ENCODE measurements around the gene EXOC6.

EXOC6 gene, protein sequence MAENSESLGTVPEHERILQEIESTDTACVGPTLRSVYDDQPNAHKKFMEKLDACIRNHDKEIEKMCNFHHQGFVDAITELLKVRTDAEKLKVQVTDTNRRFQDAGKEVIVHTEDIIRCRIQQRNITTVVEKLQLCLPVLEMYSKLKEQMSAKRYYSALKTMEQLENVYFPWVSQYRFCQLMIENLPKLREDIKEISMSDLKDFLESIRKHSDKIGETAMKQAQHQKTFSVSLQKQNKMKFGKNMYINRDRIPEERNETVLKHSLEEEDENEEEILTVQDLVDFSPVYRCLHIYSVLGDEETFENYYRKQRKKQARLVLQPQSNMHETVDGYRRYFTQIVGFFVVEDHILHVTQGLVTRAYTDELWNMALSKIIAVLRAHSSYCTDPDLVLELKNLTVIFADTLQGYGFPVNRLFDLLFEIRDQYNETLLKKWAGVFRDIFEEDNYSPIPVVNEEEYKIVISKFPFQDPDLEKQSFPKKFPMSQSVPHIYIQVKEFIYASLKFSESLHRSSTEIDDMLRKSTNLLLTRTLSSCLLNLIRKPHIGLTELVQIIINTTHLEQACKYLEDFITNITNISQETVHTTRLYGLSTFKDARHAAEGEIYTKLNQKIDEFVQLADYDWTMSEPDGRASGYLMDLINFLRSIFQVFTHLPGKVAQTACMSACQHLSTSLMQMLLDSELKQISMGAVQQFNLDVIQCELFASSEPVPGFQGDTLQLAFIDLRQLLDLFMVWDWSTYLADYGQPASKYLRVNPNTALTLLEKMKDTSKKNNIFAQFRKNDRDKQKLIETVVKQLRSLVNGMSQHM

DNA sequence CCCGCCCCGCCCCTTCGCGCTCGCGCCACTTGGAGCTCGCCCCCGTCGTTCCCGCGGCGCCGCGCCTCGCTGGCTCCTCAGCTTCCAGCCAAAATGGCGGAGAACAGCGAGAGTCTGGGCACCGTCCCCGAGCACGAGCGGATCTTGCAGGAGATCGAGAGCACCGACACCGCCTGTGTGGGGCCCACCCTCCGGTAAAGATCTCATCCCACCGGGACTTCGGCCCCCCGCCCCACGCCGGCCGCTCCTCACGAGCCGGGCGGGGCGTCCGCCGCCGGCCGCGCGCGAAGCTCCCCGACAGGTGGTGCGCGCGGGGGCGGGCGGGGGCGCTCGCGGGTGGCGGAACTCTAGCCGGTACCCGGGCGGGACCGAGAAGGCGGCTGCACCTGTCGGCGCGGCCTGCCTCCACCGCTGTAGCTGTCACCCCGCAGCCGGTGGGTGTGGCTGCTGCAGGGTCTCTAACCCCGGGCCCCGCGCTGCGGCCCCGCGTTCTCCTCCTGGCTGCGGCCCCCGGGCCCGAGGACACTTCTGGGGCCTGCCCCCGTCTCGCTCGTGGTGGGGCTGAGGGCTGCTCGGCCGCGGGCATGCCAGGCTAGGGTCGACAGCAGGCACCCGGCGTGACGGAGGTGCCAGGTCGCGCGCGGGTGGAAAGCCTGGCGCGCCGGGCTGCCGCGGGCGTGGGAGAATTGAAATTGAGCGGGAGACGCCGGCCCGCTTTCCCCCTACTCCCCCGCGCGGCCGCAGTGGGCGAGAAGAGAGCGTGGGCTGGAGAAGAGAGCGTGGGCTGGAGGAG is at the start of gene EXOC6:
EXOC6 (plus strand) TSS at position 80 of the 793 bp plus-strand sequence; CDS start at position 94, 14 bp downstream.
- DNase-seq, result peak; percentile 72

DNA sequence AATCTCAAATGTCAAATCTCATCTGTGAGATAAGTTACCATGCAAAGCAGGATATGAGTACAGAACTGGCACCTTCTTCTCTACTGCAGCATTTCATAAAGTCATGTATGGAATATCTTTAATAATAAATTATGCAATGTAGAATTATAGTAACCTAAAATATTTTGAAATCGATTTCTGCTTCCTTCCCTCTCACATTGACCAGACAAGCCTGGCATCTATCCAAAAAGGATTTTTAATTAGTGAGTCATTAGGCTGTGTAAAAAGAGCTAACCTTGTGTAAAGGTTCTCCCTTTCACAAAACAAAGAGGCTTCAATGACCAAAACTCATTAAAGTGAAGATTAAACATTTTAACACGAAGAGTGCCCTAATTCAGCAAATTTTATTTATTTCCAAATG is 48.8 kb upstream of the EXOC6 start:
- no peak for DNase-seq

DNA sequence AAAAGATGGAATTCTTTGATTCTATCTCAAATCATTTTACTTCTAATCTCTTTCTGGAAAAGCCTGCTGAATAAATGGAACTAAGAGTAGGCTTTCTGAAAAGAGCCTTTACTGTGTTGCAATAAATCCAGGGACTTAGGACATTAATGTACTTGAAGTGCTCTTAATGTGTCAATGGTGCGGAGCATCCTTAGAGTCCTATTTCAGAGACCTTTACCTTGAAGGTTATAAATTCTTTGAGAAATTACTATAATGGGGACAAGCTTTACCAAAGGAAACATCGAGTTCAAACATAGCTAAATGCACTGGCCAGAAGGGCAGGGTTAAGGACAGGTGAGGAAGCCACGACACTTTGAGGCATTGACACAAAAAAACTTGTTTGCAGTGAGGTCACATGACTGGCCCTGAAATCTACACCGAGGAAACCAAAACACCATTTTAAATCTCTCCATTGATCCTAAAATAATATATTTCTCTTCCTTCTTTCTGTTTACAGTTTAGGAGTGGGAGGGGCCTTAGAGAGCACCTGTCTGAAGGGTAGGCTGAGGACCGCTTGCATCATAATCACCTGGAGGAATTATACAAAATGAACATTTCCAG is 48.1 kb upstream of the EXOC6 start:
- DNase-seq, result no peak

DNA sequence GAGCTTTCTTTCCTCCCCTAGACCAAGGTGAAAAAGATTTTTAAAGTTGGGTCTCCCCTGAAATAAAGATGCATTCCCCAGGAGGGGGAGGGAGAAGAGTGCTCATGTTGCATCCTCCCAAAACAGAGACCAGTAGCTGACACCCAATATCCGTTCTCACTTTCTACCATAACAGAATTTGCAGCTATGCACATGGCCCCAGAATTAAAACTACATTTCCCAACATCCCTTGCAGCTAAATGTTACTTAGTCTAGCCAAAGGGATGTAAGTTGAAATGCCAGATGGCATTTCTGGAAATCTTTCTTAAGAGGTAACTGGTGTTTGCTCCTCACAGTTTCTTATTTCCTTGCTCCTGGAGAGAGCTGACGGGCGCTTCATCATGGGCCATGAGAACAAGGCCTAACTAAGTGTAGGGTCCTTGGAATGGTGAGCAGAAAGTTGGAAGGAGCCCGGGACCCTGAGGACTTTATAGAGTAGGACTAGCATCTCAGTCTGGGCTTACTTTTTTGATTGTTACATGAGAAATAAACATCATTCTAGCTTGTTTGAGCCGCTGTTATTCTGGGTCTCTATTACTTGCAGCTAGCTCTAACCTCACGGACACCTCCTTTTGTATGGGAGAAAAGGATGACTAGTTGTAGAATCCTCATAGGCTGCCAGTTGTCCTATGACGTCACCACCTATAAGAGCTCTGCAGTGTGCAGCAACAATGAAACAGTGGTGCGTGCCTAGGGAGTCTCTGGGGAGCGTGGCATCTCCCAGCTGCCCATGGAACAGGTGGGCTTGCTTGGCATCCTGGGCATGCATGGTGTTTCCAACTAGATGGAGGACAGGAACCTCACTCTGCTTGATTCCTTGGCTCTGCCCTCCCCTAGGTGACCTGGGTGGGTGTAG is 46.1 kb upstream of the EXOC6 start:
- DNase-seq, result peak; percentile 83

DNA sequence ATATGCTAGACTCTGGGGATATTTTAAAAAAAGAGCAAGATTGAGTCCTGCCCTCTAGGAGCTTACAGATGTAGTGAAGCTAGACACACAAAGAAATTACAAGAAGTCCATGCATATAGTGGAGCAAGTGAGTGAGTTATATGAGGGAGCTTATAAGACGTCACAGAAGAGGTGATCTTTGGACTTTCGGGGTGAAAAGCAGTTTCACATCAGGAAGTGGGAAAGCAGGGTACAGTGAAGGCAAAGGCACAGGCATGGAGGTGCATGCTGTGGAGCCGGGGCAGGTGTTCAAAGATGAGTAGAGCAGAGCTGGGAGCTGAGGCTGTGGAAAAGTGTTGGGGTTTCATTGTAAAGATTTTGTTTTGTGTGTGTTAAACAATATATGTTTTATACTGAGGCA is 38.5 kb upstream of the EXOC6 start:
- no peak for DNase-seq

DNA sequence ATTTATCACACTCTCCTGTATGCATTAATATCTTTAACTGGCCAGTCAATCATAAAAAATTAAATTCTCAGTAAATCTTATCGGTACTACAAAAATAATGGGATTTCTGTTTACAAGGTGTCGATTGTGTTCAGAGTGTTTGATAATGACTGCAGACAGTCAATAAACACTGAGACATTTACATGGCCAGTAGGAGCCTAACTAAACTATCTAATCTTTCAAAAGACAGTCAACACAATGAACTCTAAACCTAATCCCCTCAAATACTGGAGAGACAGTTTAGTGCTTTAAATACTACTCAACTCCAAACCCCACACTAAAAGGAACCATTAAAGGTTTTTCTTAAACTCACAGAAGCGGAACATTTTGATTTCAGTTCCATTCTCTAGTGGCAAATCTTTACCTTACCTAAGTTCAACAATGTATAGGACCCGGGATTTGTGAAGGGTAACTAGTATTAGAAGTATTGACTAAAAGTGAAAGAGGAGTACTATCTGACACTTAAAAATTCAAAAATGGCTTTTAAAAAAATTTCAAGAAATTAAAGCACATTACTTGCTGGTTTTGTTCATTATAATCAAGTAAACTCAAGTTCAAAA is 37.3 kb upstream of the EXOC6 start:
- DNase-seq, result no peak

DNA sequence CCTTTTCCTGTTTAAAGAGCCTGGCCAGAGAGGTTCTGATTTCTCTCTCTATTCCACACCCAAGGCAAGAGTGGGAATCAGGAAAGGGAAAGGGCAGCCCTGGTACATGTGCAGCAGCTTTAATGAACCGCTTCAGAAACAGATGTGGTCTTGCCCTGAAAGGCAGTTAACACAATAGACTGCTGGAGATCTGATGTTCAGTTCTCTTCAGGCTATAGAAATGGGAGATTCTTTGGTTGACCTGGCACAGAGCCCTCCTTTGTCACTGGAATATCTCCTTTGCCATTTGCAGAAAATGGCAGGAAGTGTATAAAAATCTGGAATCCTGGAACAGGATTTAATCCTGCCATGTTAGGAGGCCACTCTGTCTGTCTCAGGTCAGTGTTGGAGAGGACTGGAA is 36.3 kb upstream of the EXOC6 start:
- no peak for DNase-seq

DNA sequence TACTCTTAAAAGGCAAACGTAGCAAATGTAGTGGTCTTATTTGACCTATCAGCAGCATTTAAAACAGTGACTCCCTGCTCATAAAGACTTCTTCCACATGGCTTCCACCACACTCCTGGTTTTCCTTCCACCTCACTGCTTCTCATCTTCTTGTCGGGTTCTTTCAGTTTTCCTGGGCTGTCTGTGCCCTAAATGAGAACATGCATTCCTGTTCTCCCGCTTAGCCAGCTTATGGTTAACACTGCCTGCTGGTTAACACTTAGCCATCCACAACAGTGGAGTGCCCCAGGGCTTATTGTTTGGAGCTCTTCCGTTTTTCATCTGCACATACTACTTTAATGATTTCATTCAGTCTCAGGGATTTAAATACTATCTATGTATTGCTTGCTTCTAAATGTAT is 34.3 kb upstream of the EXOC6 start:
- no peak for DNase-seq

DNA sequence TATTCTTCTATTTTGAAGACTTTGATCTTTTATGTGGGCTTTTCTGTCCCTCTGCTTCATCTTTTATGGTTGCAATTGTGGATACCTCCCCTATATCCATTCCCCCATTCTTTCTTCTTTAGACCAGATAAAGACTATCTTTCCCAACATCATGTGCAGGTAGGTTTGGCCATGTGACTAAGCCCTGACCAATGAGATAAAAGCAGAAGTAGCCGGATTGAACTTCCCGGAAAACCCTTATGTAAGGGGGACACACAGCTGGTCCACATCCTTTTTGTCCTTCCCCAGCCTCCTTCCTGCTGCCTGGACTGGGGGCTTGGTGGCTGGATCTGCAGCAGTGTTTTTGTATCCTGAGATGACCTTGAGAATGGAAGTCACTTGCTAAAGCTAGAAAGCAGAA is 33.5 kb upstream of the EXOC6 start:
- no peak for DNase-seq

DNA sequence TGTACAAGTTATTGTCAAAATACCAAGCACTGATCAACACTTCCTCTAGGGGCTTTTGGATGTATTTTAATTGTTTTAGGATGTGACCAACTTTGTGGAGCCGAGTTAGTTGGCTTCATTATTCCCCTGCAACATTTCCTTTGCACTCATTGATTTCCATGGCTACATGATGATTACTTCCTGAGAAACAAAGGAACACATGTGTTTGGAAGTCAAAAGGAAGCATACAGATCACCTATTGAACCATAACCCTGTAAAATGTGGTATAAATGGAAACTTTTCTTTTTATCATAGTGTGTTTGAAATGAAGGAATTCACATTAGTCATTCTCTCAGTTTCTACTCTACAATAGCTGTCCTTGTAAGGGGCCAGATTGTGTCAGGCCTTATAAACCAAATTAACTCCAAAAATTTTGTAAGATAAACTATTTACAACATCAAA is 32.2 kb upstream of the EXOC6 start:
- DNase-seq, result no peak

DNA sequence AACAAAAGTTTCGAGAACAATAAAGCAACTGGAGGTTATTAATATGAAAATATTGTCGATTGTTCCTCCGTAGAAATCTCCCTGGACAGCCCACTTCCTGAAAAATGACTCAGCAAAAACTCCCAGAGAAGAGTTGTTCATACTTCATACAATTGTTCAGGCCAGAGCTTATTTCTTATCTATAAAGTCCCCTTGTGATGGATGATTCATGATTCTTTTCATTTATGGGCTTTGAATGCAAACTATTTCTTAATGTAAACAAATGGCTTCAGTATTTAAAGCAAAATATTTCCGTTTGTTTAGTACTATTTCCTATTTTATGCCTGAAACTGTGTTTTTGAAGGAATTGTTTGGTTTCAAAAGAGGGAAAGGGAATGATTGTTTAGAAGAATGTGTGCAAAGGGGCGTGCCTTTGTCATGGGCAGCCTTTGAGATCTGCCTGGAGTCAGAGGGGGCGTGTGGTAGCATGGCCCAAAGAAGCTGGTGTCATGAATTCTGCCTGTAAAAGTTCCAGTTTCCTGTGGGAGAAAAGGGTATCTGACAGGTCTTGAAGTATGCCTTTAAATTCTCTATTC is 26.2 kb upstream of the EXOC6 start:
- no peak for DNase-seq

DNA sequence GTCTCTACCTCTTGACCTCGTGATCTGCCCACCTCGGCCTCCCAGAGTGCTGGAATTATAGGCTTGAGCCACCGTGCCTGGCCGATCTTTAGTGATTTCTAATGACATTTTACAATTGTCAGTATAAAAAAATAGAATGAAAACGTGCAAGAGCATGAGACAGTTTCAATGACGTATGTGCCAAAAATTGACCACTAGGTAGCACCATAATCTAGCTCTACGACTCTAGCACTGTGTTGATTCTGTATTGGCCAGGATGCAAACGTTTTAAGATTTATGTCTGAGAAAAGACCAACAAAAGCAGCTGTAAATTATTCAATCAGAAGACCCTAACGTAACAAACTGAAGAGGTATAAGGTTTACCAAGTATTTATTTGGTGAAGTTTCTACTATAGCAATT is 25.4 kb upstream of the EXOC6 start:
- no peak for DNase-seq

DNA sequence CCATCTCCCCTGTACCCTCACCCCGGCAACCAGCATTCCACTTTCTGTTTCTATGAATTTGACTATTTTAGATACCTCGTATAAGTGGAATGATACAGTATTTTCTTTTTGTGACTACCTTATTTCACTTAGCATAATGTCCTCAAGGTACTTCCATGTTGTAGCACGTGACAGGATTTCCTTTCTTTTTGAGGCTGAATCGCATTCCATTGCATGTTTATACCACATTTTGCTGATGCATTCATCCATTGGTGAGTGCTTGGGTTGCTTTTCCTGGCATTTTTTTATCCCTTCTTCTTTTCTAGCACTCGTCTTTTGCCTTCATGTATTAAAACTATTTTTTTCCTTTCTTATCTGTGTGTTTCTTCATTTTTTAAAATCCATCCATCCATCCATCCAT is 22.3 kb upstream of the EXOC6 start:
- DNase-seq, result no peak

DNA sequence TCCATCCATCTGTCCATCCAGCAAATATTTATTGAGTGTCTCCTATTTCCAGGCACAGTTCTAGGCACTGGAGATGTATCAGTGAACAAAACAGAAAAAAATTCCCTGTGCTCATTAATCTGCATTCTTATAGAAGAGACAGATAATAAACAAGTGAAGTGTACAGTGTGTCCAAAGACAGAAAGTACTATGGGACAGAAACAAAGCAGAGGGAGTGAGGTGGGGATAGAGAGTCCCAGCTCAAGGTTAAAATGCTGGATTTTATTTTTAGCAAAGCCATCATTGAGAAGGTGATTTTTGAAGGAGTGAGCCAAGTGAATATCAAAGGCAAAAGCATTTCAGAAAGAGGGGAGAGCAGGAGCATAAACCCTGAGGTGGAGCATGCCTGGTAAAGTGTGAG is 21.8 kb upstream of the EXOC6 start:
- no peak for DNase-seq

DNA sequence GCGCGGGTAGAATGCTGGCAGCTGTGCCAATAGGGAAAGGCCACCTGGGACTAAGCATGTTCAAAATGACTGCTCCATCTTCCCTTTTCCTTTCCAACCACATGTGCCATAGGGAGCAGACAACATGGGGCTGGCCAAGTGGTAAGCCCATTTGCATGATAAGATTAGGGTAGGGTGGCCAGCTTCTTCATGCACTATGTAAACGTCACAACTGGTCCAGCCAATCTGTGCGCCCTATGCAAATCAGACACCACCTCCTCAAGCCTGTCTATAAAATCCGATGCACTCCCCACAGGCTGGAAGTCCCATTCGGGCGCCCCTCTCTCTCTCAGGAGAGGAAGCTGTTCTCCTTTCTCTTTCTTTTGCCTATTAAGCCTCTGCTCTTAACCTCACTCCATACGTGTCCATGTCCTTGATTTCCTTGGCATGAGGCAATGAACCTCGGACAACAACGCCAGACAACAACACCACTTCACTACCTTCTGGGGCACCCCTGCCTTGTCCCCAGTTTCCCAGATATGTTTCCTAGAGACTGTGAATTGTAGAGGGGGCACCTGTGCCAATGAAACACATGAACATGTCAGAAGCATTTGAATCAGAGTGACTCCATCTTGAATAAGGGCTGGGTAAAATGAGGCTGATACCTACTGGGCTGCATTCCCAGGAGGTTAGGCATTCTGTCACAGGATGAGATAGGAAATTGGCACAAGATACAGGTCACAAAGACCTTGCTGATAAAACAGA is 19.1 kb upstream of the EXOC6 start:
- DNase-seq, result no peak

DNA sequence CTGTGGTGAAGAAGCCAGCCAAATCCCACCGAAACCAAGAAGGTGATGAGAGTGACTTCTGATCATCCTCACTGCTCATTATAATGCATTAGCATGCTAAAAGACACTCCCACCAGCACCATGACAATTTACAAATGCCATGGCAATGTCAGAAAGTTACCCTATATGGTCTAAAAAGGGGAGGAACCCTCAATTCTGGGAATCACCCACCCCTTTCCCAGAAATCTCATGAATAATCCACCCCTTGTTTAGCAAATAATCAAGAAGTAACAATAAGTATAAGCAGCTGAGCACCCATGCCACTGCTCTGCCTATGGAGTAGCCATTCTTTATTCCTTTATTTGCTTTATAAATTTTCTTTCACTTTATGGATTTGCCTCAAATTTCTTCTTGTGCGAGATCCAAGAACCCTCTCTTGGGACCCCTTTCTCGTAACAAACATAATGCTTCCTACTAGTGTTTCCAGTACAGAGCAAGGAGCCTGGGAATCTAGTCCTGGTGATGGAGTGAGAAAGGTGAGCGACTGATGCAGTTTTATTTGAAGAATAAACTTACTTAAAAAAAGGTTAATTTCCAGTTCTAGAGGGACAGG is 18.4 kb upstream of the EXOC6 start:
- no peak for DNase-seq

DNA sequence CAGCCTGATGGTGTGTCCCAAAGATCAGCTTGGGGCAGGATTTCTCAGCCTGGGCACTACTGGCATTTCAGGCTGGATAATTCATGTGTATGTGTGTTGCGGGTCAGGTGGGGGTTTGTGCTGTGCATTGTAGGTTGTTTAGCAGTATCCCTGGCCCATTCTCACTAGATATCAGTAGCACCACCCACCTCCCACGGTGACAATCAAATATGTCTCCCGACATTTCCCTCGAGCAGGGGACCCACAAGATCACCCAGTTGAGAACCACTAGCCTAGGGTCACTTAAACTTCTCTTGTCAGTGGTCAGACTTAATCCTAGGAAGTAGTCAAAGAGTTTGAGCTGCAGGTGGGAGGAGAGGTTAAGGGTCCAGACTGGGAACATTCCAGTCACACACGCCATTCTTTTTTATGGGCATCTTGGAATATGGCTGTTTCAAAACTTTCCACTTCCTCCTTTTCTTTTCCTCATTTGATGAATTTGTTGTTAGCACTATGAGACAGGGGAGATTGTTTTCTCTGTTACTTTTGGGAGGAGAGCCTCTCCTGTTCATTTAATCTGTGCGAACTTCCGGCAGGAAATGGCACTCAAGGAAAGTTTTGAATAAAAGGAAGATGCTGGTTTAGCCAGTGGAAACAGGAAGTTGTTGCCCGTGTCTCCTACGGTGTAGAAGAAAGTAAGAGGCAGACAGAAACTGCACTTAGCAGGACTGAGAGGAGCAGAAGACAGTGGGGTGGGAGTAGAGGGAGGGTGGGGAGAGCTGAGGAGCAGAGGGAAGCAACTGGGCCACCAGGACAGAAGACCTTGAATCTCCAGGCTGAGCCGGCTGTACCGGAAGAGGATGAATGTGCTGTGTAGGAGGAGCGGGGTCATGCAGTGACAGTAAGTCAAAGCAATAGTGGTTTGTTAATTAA is 17.6 kb upstream of the EXOC6 start:
- DNase-seq, result no peak

DNA sequence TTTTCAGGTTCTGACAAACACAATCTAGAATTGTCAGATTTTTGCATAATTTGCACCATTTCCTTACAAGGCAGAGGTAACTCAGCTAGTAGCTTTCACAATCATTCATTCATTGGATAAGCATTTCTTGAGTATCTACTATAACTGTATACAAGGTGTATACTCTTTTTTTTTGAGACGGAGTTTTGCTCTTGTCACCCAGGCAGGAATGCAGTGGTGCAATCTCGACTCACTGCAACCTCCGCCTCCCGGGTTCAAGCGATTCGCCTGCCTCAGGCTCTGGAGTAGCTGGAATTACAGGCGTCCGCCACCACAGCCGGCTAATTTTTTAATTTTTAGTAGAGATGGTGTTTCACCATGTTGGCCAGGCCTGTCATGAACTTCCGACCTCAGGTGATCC is 16.2 kb upstream of the EXOC6 start:
- DNase-seq, result no peak

All from NCI-H2171 treated with DMSO at 0.1 percent for 48 hours (cell line).